Measurements from ENCODE around the gene KCNJ11. TPM values are rescaled to one million over a fixed set of nuclear protein-coding genes. Genes with fewer than 3 reads are reported as not detected.
"Not testable (repeated sequence)": the region's sequence is repeated elsewhere in the genome, so short reads cannot be mapped to it uniquely, and the experiment has no call there.

Gene KCNJ11
- total RNA-seq (0.42 TPM), polyA plus RNA-seq (0.32 TPM)
- long read RNA-seq, donor 1: 0 reads
- long read RNA-seq, donor 2: 0 reads
- long read RNA-seq, donor 3, partial matches to known transcripts: 0 of 1 reads
- long read RNA-seq, donor 3, other reads (novel, unspliced or antisense): 0 of 1 reads
- long read RNA-seq, donor 4: 0 reads
- long read RNA-seq, donor 5: 0 reads
- long read RNA-seq, donor 6: 0 reads
- long read RNA-seq, donor 7, partial matches to known transcripts: 0 of 1 reads
- long read RNA-seq, donor 7, other reads (novel, unspliced or antisense): 0 of 1 reads
- long read RNA-seq, donor 8: 0 reads
- long read RNA-seq, donor 9: 0 reads
- long read RNA-seq, donor 10, partial matches to known transcripts: 0 of 4 reads
- long read RNA-seq, donor 10, other reads (novel, unspliced or antisense): 0 of 4 reads

GRCh38 chr11:17388609-17389210 is at the start of gene KCNJ11:
TSS of gene KCNJ11 (minus strand) at chr11:17388659. CDS start at chr11:17388091, 568 bp downstream.
- H3K9me3 ChIP-seq (ENCODE audit: control insufficient read depth in 2 of 2, insufficient read depth in 1 of 2, low read length in 1 of 2): peaks cover 0 to 9% of the 10 kb centered on the region in 2 donors
- no peaks in the 10 kb centered on the region for H3K36me3 ChIP-seq (ENCODE audit: control insufficient read depth in 2 of 2, insufficient read depth in 2 of 2, low read length in 1 of 2)
- no peak within 1 kb of the TSS for H3K27ac ChIP-seq (ENCODE audit: low read depth in 1 of 2, low read length in 1 of 2)
- WGBS: 8% methylated on average over 53 of the region's 53 CpGs
- H3K4me3 ChIP-seq (ENCODE audit: low read length in 2 of 2): peak within 1 kb of the TSS; percentile 55 to 73
- DNase-seq (ENCODE audit: low read depth in 6 of 9, low spot score in 9 of 9): peak in 2 of 9 donors; percentile 10 to 30
- peaks cover 0 to 14% of the 10 kb centered on the region in 2 donors for H3K27me3 ChIP-seq (ENCODE audit: control insufficient read depth in 2 of 2, insufficient read depth in 1 of 2, low read length in 1 of 2)
- peaks cover 4 to 19% of the 10 kb centered on the region in 2 donors for H3K4me1 ChIP-seq (ENCODE audit: control insufficient read depth in 2 of 2, insufficient read depth in 2 of 2, low read length in 2 of 2)

GRCh38 chr11:17437366-17437765 is 48.9 kb upstream of the KCNJ11 start:
- H3K4me3 ChIP-seq (ENCODE audit: low read length in 2 of 2): no peak overlapping the region
- peaks cover 0 to 28% of the 10 kb centered on the region in 2 donors for H3K4me1 ChIP-seq (ENCODE audit: control insufficient read depth in 2 of 2, insufficient read depth in 2 of 2, low read length in 2 of 2)
- WGBS: 71% methylated on average over 3 of the region's 3 CpGs
- H3K36me3 ChIP-seq (ENCODE audit: control insufficient read depth in 2 of 2, insufficient read depth in 2 of 2, low read length in 1 of 2): no peaks in the 10 kb centered on the region
- DNase-seq (ENCODE audit: low read depth in 6 of 9, low spot score in 9 of 9): no peak
- no peaks in the 10 kb centered on the region for H3K9me3 ChIP-seq (ENCODE audit: control insufficient read depth in 2 of 2, insufficient read depth in 1 of 2, low read length in 1 of 2)
- H3K27me3 ChIP-seq (ENCODE audit: control insufficient read depth in 2 of 2, insufficient read depth in 1 of 2, low read length in 1 of 2): no peaks in the 10 kb centered on the region
- H3K27ac ChIP-seq (ENCODE audit: low read depth in 1 of 2, low read length in 1 of 2): no peak overlapping the region

GRCh38 chr11:17434108-17434507 is 45.6 kb upstream of the KCNJ11 start:
- Histone ChIP-seq H3K27ac (ENCODE audit: low read depth in 1 of 2, low read length in 1 of 2) (no peak overlapping the region), H3K27me3 (ENCODE audit: control insufficient read depth in 2 of 2, insufficient read depth in 1 of 2, low read length in 1 of 2) (no peaks in the 10 kb centered on the region), H3K9me3 (ENCODE audit: control insufficient read depth in 2 of 2, insufficient read depth in 1 of 2, low read length in 1 of 2) (no peaks in the 10 kb centered on the region), H3K4me3 (ENCODE audit: low read length in 2 of 2) (no peak overlapping the region), H3K36me3 (ENCODE audit: control insufficient read depth in 2 of 2, insufficient read depth in 2 of 2, low read length in 1 of 2) (no peaks in the 10 kb centered on the region), H3K4me1 (ENCODE audit: control insufficient read depth in 2 of 2, insufficient read depth in 2 of 2, low read length in 2 of 2) (peaks cover 0 to 31% of the 10 kb centered on the region in 2 donors)
- 94% methylated on average over 4 of the region's 4 CpGs for WGBS
- no peak for DNase-seq (ENCODE audit: low read depth in 6 of 9, low spot score in 9 of 9)

GRCh38 chr11:17432002-17432401 is 43.5 kb upstream of the KCNJ11 start:
- H3K4me1 ChIP-seq (ENCODE audit: control insufficient read depth in 2 of 2, insufficient read depth in 2 of 2, low read length in 2 of 2): peaks cover 0 to 21% of the 10 kb centered on the region in 2 donors
- no peaks in the 10 kb centered on the region for H3K9me3 ChIP-seq (ENCODE audit: control insufficient read depth in 2 of 2, insufficient read depth in 1 of 2, low read length in 1 of 2)
- DNase-seq (ENCODE audit: low read depth in 6 of 9, low spot score in 9 of 9): no peak
- WGBS: 96% methylated on average over 7 of the region's 7 CpGs
- H3K36me3 ChIP-seq (ENCODE audit: control insufficient read depth in 2 of 2, insufficient read depth in 2 of 2, low read length in 1 of 2): no peaks in the 10 kb centered on the region
- no peak overlapping the region for H3K27ac ChIP-seq (ENCODE audit: low read depth in 1 of 2, low read length in 1 of 2)
- no peaks in the 10 kb centered on the region for H3K27me3 ChIP-seq (ENCODE audit: control insufficient read depth in 2 of 2, insufficient read depth in 1 of 2, low read length in 1 of 2)
- no peak overlapping the region for H3K4me3 ChIP-seq (ENCODE audit: low read length in 2 of 2)

GRCh38 chr11:17431139-17431538 is 42.7 kb upstream of the KCNJ11 start:
- no peak for DNase-seq (ENCODE audit: low read depth in 6 of 9, low spot score in 9 of 9)
- Histone ChIP-seq H3K9me3 (ENCODE audit: control insufficient read depth in 2 of 2, insufficient read depth in 1 of 2, low read length in 1 of 2) (no peaks in the 10 kb centered on the region), H3K4me3 (ENCODE audit: low read length in 2 of 2) (no peak overlapping the region), H3K36me3 (ENCODE audit: control insufficient read depth in 2 of 2, insufficient read depth in 2 of 2, low read length in 1 of 2) (no peaks in the 10 kb centered on the region), H3K27ac (ENCODE audit: low read depth in 1 of 2, low read length in 1 of 2) (no peak overlapping the region), H3K27me3 (ENCODE audit: control insufficient read depth in 2 of 2, insufficient read depth in 1 of 2, low read length in 1 of 2) (no peaks in the 10 kb centered on the region), H3K4me1 (ENCODE audit: control insufficient read depth in 2 of 2, insufficient read depth in 2 of 2, low read length in 2 of 2) (peaks cover 2 to 24% of the 10 kb centered on the region in 2 donors)
- WGBS: 92% methylated on average over 8 of the region's 8 CpGs

- Histone ChIP-seq H3K9me3 (ENCODE audit: control insufficient read depth in 2 of 2, insufficient read depth in 1 of 2, low read length in 1 of 2) (no peaks in the 10 kb centered on the region), H3K4me1 (ENCODE audit: control insufficient read depth in 2 of 2, insufficient read depth in 2 of 2, low read length in 2 of 2) (peaks cover 2 to 24% of the 10 kb centered on the region in 2 donors), H3K36me3 (ENCODE audit: control insufficient read depth in 2 of 2, insufficient read depth in 2 of 2, low read length in 1 of 2) (no peaks in the 10 kb centered on the region), H3K4me3 (ENCODE audit: low read length in 2 of 2) (no peak overlapping the region), H3K27me3 (ENCODE audit: control insufficient read depth in 2 of 2, insufficient read depth in 1 of 2, low read length in 1 of 2) (no peaks in the 10 kb centered on the region), H3K27ac (ENCODE audit: low read depth in 1 of 2, low read length in 1 of 2) (no peak overlapping the region)
- DNase-seq (ENCODE audit: low read depth in 6 of 9, low spot score in 9 of 9): no peak
- WGBS: 94% methylated on average over 13 of the region's 13 CpGs
These were observed 42.2 kb upstream of the KCNJ11 start for GRCh38 chr11:17430616-17431015.

GRCh38 chr11:17428925-17429324 is 40.5 kb upstream of the KCNJ11 start:
- no peaks in the 10 kb centered on the region for H3K27me3 ChIP-seq (ENCODE audit: control insufficient read depth in 2 of 2, insufficient read depth in 1 of 2, low read length in 1 of 2)
- no peaks in the 10 kb centered on the region for H3K9me3 ChIP-seq (ENCODE audit: control insufficient read depth in 2 of 2, insufficient read depth in 1 of 2, low read length in 1 of 2)
- no peak for DNase-seq (ENCODE audit: low read depth in 6 of 9, low spot score in 9 of 9)
- H3K4me3 ChIP-seq (ENCODE audit: low read length in 2 of 2): no peak overlapping the region
- no peaks in the 10 kb centered on the region for H3K36me3 ChIP-seq (ENCODE audit: control insufficient read depth in 2 of 2, insufficient read depth in 2 of 2, low read length in 1 of 2)
- H3K4me1 ChIP-seq (ENCODE audit: control insufficient read depth in 2 of 2, insufficient read depth in 2 of 2, low read length in 2 of 2): peaks cover 2 to 35% of the 10 kb centered on the region in 2 donors
- no peak overlapping the region for H3K27ac ChIP-seq (ENCODE audit: low read depth in 1 of 2, low read length in 1 of 2)
- 95% methylated on average over 3 of the region's 3 CpGs for WGBS

GRCh38 chr11:17428261-17428660 is 39.8 kb upstream of the KCNJ11 start:
- WGBS: 97% methylated on average over 11 of the region's 11 CpGs
- Histone ChIP-seq H3K27ac (ENCODE audit: low read depth in 1 of 2, low read length in 1 of 2) (no peak overlapping the region), H3K36me3 (ENCODE audit: control insufficient read depth in 2 of 2, insufficient read depth in 2 of 2, low read length in 1 of 2) (no peaks in the 10 kb centered on the region), H3K4me1 (ENCODE audit: control insufficient read depth in 2 of 2, insufficient read depth in 2 of 2, low read length in 2 of 2) (peaks cover 2 to 40% of the 10 kb centered on the region in 2 donors), H3K27me3 (ENCODE audit: control insufficient read depth in 2 of 2, insufficient read depth in 1 of 2, low read length in 1 of 2) (no peaks in the 10 kb centered on the region), H3K4me3 (ENCODE audit: low read length in 2 of 2) (no peak overlapping the region), H3K9me3 (ENCODE audit: control insufficient read depth in 2 of 2, insufficient read depth in 1 of 2, low read length in 1 of 2) (no peaks in the 10 kb centered on the region)
- no peak for DNase-seq (ENCODE audit: low read depth in 6 of 9, low spot score in 9 of 9)

GRCh38 chr11:17426233-17426632 is 37.8 kb upstream of the KCNJ11 start:
- not testable (repeated sequence) for H3K4me3 ChIP-seq (ENCODE audit: low read length in 2 of 2); H3K27me3 ChIP-seq (ENCODE audit: control insufficient read depth in 2 of 2, insufficient read depth in 1 of 2, low read length in 1 of 2); H3K9me3 ChIP-seq (ENCODE audit: control insufficient read depth in 2 of 2, insufficient read depth in 1 of 2, low read length in 1 of 2); H3K36me3 ChIP-seq (ENCODE audit: control insufficient read depth in 2 of 2, insufficient read depth in 2 of 2, low read length in 1 of 2); H3K27ac ChIP-seq (ENCODE audit: low read depth in 1 of 2, low read length in 1 of 2); DNase-seq (ENCODE audit: low read depth in 6 of 9, low spot score in 9 of 9)
- WGBS: 5% methylated on average over 5 of the region's 5 CpGs
- peaks cover 2 to 46% of the 10 kb centered on the region in 2 donors for H3K4me1 ChIP-seq (ENCODE audit: control insufficient read depth in 2 of 2, insufficient read depth in 2 of 2, low read length in 2 of 2)

All from thymus (tissue), 14 donors.